CD4-positive, alpha-beta T cell (primary cell): Measurements from ENCODE around the gene ERGIC3. TPM values are rescaled to one million over a fixed set of nuclear protein-coding genes. Genes with fewer than 3 reads are reported as not detected.

Experiments used
- ATAC-seq: fragments of 200-7000 bp; cut with Tn5 transposase; one replicate; pipeline ENCODE4 v1.10.0; 2022; ENCODE audit warnings: mild to moderate bottlenecking; ENCODE audit not compliant: poor library complexity
- CTCF ChIA-PET: fragments of 350-600 bp; sonication (Branson Sonifier 250); formaldehyde crosslinking; loops from one replicate; lab custom pipeline; 2021; ENCODE audit warnings: antibody characterized with exemption, inconsistent platforms; lab: Charles Lee
- POLR2A ChIA-PET: fragments of 350-600 bp; sonication (Branson Sonifier 250); formaldehyde crosslinking; loops from one replicate; lab custom pipeline; 2021; ENCODE audit warnings: antibody characterized with exemption, inconsistent platforms; lab: Charles Lee
- DNase-seq, 14 experiments: peaks; one replicate each; pipeline ENCODE4 v3.0.0-alpha.2; 2013 to 2020; ENCODE audit warnings: mixed read lengths in 2 of 14
- H3K27ac ChIP-seq, 2 donors: one replicate each; pipeline versions ENCODE4 v1.5.1 to v1.7.0; 2013; ENCODE audit warnings: low read length in 2 of 2, low read depth in 1 of 2, mild to moderate bottlenecking in 1 of 2
- H3K27me3 ChIP-seq, 2 experiments: 1 replicate in 1 of 2; 2 replicates in 1 of 2; pipeline versions ENCODE4 v1.6.1 to v1.7.0; 2013; ENCODE audit warnings: low read length in 2 of 2, control low read depth in 1 of 2, mild to moderate bottlenecking in 1 of 2, moderate library complexity in 1 of 2; ENCODE audit not compliant: insufficient read depth in 2 of 2, control insufficient read depth in 1 of 2
- H3K36me3 ChIP-seq: one replicate; pipeline ENCODE4 v1.6.1; 2013; ENCODE audit warnings: low read length, control low read depth; ENCODE audit not compliant: insufficient read depth
- H3K4me1 ChIP-seq: one replicate; pipeline ENCODE4 v1.6.1; 2013; ENCODE audit warnings: low read length, control low read depth; ENCODE audit not compliant: insufficient read depth
- H3K4me3 ChIP-seq: one replicate; pipeline ENCODE4 v1.5.1; 2013; ENCODE audit warnings: mild to moderate bottlenecking, low read length, moderate library complexity
- H3K9me3 ChIP-seq, 2 experiments: 1 replicate in 1 of 2; 2 replicates in 1 of 2; pipeline versions ENCODE4 v1.6.1 to v1.7.0; 2013; ENCODE audit warnings: low read length in 2 of 2, mild to moderate bottlenecking in 2 of 2, control low read depth in 1 of 2, moderate library complexity in 1 of 2; ENCODE audit not compliant: control insufficient read depth in 1 of 2, insufficient read depth in 1 of 2
- H3K27ac Mint-ChIP-seq: one replicate; pipeline ENCODE4 v1.8.0; 2020; ENCODE audit warnings: mixed read lengths
- H3K27me3 Mint-ChIP-seq: one replicate; pipeline ENCODE4 v1.8.0; 2021; ENCODE audit warnings: mixed read lengths
- H3K36me3 Mint-ChIP-seq: one replicate; pipeline ENCODE4 v1.8.0; 2021; ENCODE audit warnings: low read depth, mixed read lengths
- H3K4me1 Mint-ChIP-seq: one replicate; pipeline ENCODE4 v1.8.0; 2021; ENCODE audit warnings: low read depth, mixed read lengths
- H3K4me3 Mint-ChIP-seq: one replicate; pipeline ENCODE4 v1.8.0; 2020; ENCODE audit warnings: mild to moderate bottlenecking, mixed read lengths
- H3K9me3 Mint-ChIP-seq: one replicate; pipeline ENCODE4 v1.8.0; 2020; ENCODE audit warnings: mixed read lengths
- intact Hi-C, 2 experiments: fragments of 100-400 bp; cut with DNase I in 1 of 2; cut with micrococcal nuclease in 1 of 2; formaldehyde crosslinking; loops; one replicate each; pipeline versions ENCODE4 v1.15.1 to v1.9.0; 2023 to 2025; cut with DNase I, micrococcal nuclease
- total RNA-seq, 174 experiments: library from RNA in 2 of 174; stranded (reverse) in 2 of 174; gene quantifications; one replicate each; pipeline ENCODE4 v1.2.3 and lab custom pipeline; 2021 to 2026
- TF ChIP-seq, protein P1 (sequence below): fragments of 200-600 bp; IDR thresholded peaks from one replicate; pipeline ENCODE4 v1.8.0; 2022; ENCODE audit warnings: antibody characterized with exemption, mild to moderate bottlenecking

Gene ERGIC3
- total RNA-seq, 2 experiments from 2014 or later, result 144 to 146 TPM

DNA sequence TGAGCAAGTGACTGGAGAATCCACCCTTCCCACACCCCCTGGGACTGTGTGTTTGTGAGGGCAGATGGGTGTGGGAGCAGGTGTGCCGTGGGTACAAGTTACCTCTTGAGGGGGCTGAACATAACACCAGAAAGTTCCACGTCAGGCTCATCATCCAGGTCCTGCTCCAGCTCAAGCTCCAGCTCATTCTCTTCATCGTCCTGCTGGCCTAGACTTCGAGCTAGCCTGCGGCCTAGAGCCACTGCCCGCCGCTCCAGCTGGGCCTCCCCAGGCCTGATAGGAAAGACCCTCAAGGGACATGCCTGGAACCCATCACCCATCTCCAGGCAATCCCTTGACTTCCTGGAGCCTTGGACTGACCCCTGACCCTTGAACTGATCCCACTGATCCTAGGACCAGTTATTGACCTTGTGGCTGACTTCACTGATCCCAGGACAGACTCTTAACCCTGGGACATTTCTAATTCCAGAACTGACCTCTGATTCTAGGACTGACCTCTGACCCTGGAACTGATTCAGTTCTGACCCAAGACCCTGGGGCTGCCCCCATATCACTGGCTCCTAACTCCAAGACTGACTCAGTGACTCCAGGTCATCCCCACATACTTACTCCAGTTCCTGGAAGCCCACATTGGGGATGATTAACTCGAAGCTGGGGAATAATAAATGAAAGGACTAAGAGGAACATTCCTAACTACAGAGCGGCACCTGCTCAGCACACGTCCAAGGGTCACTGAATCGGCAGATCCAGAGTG is 62.0 kb downstream of the ERGIC3 start:
- H3K36me3 ChIP-seq, result no peaks in the 10 kb centered on the region
- no peaks in the 10 kb centered on the region for H3K36me3 Mint-ChIP-seq
- ChIA-PET CTCF (interaction anchor here (1.0 to 4.0 kb wide), 4 partner anchors 10 to 16 kb away, joined by 3 to 27 read pairs (median 6); partner anchors contain the start of gene SPAG4), POLR2A (interaction anchor here (1.0 to 1.8 kb wide), 4 partner anchors 12 to 350 kb away, joined by 3 to 7 read pairs (median 4); partner anchors contain the start of genes NFS1, ROMO1, SCAND1 and SPAG4)
- H3K27ac ChIP-seq, result no peak overlapping the region
- H3K27ac Mint-ChIP-seq, result no peak overlapping the region
- H3K4me1 ChIP-seq, result peaks cover 19% of the 10 kb centered on the region
- peak overlapping the region; percentile 40 for H3K4me3 Mint-ChIP-seq
- peaks cover 9 to 15% of the 10 kb centered on the region in 2 experiments for H3K27me3 ChIP-seq
- no peak for DNase-seq
- H3K4me3 ChIP-seq, result no peak overlapping the region
- ATAC-seq, result no peak
- H3K9me3 ChIP-seq, result no peaks in the 10 kb centered on the region
- H3K4me1 Mint-ChIP-seq, result peaks cover 14% of the 10 kb centered on the region
- intact Hi-C loops, result loop anchor here (1.0 to 10.0 kb wide), 5 partner anchors 58 to 281 kb away; partner anchors contain the start of genes CPNE1 (in 2 of the 2) and RBM12 (in 2 of the 2)
- TF ChIP-seq, protein P1, sequence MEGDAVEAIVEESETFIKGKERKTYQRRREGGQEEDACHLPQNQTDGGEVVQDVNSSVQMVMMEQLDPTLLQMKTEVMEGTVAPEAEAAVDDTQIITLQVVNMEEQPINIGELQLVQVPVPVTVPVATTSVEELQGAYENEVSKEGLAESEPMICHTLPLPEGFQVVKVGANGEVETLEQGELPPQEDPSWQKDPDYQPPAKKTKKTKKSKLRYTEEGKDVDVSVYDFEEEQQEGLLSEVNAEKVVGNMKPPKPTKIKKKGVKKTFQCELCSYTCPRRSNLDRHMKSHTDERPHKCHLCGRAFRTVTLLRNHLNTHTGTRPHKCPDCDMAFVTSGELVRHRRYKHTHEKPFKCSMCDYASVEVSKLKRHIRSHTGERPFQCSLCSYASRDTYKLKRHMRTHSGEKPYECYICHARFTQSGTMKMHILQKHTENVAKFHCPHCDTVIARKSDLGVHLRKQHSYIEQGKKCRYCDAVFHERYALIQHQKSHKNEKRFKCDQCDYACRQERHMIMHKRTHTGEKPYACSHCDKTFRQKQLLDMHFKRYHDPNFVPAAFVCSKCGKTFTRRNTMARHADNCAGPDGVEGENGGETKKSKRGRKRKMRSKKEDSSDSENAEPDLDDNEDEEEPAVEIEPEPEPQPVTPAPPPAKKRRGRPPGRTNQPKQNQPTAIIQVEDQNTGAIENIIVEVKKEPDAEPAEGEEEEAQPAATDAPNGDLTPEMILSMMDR, result no peak
- no peaks in the 10 kb centered on the region for H3K9me3 Mint-ChIP-seq
- peaks cover 18% of the 10 kb centered on the region for H3K27me3 Mint-ChIP-seq

DNA sequence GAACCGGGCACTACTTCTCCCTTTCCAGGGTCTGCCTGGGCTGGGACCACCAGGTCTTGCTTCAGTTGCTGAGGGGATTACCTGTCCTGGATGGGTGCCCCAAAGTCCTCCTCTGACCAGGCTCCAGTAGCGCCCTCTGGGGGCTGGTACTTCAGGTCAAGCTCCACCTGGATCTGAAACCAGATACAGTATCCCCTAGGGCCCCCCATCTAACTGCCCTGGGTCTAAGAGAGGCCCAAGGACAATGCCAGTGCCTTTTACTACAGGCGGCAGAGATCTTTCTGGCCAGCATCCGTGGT is 62.5 kb downstream of the ERGIC3 start:
- no peak overlapping the region for H3K4me3 Mint-ChIP-seq
- peaks cover 14% of the 10 kb centered on the region for H3K4me1 Mint-ChIP-seq
- H3K9me3 Mint-ChIP-seq, result no peaks in the 10 kb centered on the region
- intact Hi-C loops, result loop anchor here (1.0 to 10.0 kb wide), 5 partner anchors 58 to 280 kb away; partner anchors contain the start of genes CPNE1 (in 2 of the 2) and RBM12 (in 2 of the 2)
- no peaks in the 10 kb centered on the region for H3K36me3 ChIP-seq
- peaks cover 18% of the 10 kb centered on the region for H3K27me3 Mint-ChIP-seq
- no peaks in the 10 kb centered on the region for H3K9me3 ChIP-seq
- H3K36me3 Mint-ChIP-seq, result no peaks in the 10 kb centered on the region
- ATAC-seq, result no peak
- H3K4me3 ChIP-seq, result no peak overlapping the region
- no peak overlapping the region for H3K27ac ChIP-seq
- ChIA-PET CTCF (interaction anchor here (1.0 to 1.6 kb wide), 3 partner anchors 9 to 15 kb away, joined by 3 to 6 read pairs (median 6); partner anchors contain the start of gene SPAG4), POLR2A (interaction anchor here (1.0 to 2.1 kb wide), 5 partner anchors 11 to 350 kb away, joined by 3 to 9 read pairs (median 3); partner anchors contain the start of genes SCAND1 and SPAG4)
- TF ChIP-seq, protein P1, result peak; percentile 19
- peaks cover 19% of the 10 kb centered on the region for H3K4me1 ChIP-seq
- no peak overlapping the region for H3K27ac Mint-ChIP-seq
- peak in 3 of 14 experiments; percentile 27 to 40 (median 38) for DNase-seq
- H3K27me3 ChIP-seq, result peaks cover 9 to 15% of the 10 kb centered on the region in 2 experiments

DNA sequence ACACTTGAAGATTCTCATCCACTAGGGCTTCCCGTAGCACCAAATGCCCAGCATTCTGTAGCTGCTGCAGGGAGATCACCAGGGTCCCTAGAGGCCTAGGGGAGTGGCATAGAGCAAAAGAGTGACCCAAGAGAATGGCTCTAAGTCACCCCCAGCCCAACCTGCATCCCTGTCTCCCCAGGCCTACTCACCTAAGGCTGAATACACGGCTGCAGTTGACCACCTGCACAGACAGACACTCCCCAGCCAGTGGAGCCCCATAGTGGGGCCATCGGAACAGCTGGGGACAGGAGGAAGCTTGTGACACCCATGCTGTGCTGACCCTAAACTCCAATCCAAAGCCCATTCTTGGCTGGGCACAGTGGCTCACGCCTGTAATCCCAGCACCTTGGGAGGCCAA is 64.2 kb downstream of the ERGIC3 start:
- no peaks in the 10 kb centered on the region for H3K36me3 ChIP-seq
- no peaks in the 10 kb centered on the region for H3K9me3 Mint-ChIP-seq
- DNase-seq (no peak), ATAC-seq (no peak)
- CTCF ChIA-PET, result interaction anchor here (1.3 kb wide), 1 partner anchor 13 kb away, joined by 4 read pairs; no protein-coding TSS in a partner anchor
- no peak overlapping the region for H3K4me3 Mint-ChIP-seq
- POLR2A ChIA-PET, result interaction anchor here (2.1 kb wide), 1 partner anchor 10 kb away, joined by 9 read pairs; the partner anchor contains the start of gene SPAG4
- no peaks in the 10 kb centered on the region for H3K9me3 ChIP-seq
- H3K27me3 Mint-ChIP-seq, result peaks cover 8% of the 10 kb centered on the region
- TF ChIP-seq, protein P1, result no peak
- no peaks in the 10 kb centered on the region for H3K36me3 Mint-ChIP-seq
- no peak overlapping the region for H3K27ac ChIP-seq
- peaks cover 2 to 3% of the 10 kb centered on the region in 2 experiments for H3K27me3 ChIP-seq
- no peak overlapping the region for H3K27ac Mint-ChIP-seq
- peaks cover 8% of the 10 kb centered on the region for H3K4me1 Mint-ChIP-seq
- H3K4me3 ChIP-seq, result no peak overlapping the region
- intact Hi-C loops, result loop anchor here in 1 of 2 experiments (10.0 kb wide), 1 partner anchor 279 kb away; no protein-coding TSS in a partner anchor
- H3K4me1 ChIP-seq, result peaks cover 12% of the 10 kb centered on the region

Other genes starting within 250 kb of the ERGIC3 start
- not detected for gene FAM83C, start 249.7 kb upstream of the ERGIC3 start, total RNA-seq
- 10 to 100 TPM; 18.7 to 19.9 TPM for gene UQCC1, start 130.1 kb upstream of the ERGIC3 start, total RNA-seq
- not detected for gene GDF5, start 103.8 kb upstream of the ERGIC3 start, total RNA-seq
- gene CEP250, start 86.5 kb upstream of the ERGIC3 start, total RNA-seq, result 10 to 100 TPM; 27.6 to 33.1 TPM
- not detected for gene C20orf173, start 12.4 kb upstream of the ERGIC3 start, total RNA-seq
- 10 to 100 TPM; 15.5 to 17.1 TPM for gene SPAG4, start 73.8 kb downstream of the ERGIC3 start, total RNA-seq
- 100 to 1,000 TPM; 146 to 153 TPM for gene CPNE1, start 122.8 kb downstream of the ERGIC3 start, total RNA-seq
- 10 to 100 TPM; 91.7 to 95.2 TPM for gene RBM12, start 122.8 kb downstream of the ERGIC3 start, total RNA-seq
- gene NFS1, start 157.3 kb downstream of the ERGIC3 start, total RNA-seq, result 10 to 100 TPM; 10.6 to 11.5 TPM
- 10 to 100 TPM; 32.9 to 35.8 TPM for gene ROMO1, start 157.3 kb downstream of the ERGIC3 start, total RNA-seq
- 1,000 to 10,000 TPM; 1,057 to 1,091 TPM for gene RBM39, start 200.2 kb downstream of the ERGIC3 start, total RNA-seq
- 100 to 1,000 TPM; 119 to 126 TPM for gene PHF20, start 229.9 kb downstream of the ERGIC3 start, total RNA-seq